CD4-positive, alpha-beta T cell treated with Interleukin-6 at 100 ng/mL for 8 hours (primary cell): ENCODE measurements around the gene CDH26.
"Not testable (repeated sequence)": the region's sequence is repeated elsewhere in the genome, so short reads cannot be mapped to it uniquely, and the experiment has no call there.

ENCODE experiments used
- DNase-seq: peaks from one replicate; pipeline ENCODE4 v3.0.0-alpha.2; 2020; ENCODE audit warnings: mixed read lengths, low spot score

Gene CDH26

DNA sequence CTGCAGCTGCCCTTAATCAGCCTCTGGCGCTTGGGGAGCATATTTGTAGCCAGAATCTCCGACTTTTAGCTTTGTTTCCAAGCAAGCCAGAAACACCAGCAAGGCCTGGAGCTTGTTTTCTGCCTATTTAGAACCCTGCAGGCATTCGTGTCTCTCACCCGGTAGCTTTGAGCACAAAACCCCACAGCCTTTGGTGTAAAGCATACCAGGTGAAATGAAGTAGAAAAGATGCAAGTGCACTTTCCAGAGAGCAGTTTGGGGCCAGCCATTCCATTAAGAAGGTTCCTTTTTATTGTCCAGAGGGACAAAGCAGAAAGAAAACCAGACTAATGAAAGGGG, 17.3 kb upstream of the CDH26 start:
- no peak for DNase-seq

DNA sequence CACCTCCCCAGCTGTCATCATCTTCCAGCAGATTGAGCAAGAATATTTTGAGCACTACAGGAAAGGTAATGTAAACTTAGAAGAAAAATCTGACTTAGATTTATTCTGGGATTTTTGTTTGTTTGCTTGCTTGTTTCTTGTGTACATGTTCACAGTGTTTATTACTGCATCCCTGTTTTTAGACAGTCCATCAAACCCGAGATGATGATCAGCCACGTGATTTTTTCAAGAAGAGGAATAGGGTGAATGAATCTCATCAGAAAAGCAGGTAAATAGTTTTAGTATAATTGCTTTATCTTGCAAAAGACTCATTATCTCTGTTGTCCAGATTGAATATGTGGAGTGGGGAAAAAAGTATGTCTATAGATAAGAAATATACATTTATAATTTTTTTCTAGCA, 16.0 kb upstream of the CDH26 start:
- no peak for DNase-seq

DNA sequence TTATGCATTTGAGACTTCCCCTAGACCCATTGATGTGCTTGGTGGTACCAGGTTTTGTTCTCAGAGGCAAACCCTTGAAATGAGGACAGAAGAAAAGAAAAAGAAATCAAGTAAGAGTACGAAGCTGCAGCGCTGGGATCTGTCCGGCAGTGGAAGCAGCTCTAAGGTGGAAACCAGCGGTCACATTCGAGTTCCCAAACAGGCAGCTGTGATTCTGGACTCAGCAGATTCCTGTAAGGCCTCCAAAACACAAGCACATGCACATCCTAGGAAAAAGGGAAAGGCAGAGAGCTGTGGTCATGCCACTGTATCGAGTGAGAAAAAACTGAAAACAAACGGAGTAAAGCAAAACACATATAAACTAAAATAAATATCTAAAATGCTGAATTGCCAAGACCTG, 13.5 kb upstream of the CDH26 start:
- DNase-seq, result no peak

DNA sequence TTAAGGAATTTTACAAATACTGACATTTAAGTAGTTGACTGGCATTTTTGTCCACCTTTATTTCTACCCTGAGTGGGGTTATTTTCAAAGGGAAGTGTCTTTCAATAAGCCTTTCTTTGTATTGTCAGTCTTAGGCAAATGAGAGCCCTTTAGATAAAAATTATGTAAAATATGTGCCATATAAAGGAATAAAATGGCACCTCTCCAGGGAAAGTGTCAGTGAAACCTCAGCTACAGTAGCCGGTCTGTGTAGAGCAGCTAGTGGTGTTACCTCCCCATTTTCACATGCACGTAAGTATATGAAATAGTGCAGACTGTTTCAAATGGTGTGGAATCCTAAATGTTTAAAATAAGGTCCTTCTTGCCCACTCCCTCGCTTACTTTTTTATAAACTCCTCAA, 13.0 kb upstream of the CDH26 start:
- no peak for DNase-seq

DNA sequence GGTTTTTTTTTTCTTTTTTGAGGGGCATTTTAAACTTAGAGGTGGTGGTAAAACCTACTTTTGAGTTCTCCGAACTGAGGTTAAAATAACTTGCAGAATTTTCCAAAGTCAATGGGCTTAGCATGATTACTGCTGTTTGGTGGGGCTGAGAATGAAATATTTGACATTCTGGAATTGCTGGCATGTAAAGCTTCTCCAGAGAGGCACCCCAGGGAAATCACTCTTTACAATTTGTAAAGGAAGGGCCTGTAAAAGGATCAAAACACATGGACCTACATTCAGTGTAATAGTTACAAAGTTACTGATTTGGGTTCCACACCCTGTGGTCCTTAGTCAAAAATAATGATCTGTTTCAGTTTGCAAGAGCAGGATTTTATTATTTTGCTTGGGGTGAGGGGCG, 12.5 kb upstream of the CDH26 start:
- no peak for DNase-seq

DNA sequence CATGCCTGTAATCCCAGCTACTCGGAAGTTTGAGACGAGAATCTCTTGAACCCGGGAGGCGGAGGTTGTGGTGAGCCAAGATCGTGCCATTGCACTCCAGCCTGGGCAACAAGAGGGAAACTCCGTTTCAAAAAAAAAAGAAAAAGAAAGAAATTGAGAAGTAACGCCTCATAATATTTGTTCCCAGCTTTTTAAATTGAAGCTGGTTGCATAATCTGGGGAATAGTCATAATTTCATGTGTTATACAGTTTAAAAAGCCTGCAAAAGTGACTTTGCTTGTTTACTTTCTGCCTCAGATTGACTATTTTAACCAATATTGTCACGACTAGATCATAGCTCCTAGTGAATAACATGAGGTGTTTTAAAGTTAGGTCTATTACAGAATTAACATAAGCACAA, 10.8 kb upstream of the CDH26 start:
- DNase-seq, result no peak

DNA sequence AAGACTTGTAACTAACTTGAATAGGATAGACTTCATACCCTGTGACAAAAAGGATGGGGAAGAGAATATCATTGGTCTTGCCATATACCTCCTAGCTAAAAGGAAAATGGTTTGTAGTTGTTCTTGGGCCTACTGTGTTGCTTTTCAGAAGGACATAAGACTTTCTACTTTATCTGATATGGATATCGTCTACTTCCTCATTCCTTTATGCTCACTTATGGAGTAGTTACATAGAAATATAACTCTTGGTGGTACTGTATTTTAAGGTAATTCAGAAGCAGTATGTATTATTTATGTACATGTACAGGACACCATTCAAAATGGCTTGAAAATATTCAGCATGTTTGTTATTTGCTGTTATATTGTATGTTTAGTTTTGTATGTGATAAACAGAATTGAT, 10.0 kb upstream of the CDH26 start:
- no peak for DNase-seq

DNA sequence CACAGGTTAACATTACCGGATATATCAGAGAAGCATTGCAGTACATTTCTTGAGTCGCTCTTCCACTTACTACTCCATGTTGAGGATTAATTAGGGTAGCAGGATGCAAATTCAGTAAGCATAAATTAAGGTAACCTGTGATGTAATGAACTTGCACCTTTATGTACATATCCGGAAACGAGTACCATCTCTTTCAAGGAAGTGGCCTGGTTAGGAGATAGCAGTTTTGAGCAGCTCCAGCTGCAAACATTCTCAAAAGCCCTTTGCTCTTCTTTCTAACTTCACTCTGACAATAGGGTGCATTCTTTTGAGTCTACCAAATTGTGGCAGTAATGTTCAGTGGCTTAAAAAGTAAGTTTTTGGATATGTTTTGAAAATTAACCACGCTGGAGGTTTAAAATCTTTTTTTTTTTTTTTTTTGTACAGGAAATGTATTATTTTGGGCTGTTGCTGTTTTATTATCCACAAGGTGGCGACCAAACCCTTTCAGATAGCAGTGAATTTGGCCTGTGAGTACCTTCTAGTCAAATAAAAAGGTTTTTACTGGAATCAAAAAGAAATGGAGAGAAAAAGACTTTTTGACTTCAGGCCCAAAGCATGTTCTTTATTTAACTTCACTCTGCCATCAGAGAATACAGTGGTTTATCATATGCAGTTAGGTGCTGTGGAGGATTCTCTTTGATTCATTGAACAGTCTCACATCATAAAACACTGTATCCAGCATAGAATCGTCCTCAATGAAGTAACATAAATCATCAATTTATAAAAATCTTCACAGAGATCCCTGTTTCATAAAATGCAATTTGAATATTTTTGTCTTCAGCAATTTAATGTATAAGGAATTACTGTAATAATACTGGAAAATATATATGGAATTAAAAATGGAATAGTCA, 9.1 kb upstream of the CDH26 start:
- DNase-seq, result peak; percentile 60

DNA sequence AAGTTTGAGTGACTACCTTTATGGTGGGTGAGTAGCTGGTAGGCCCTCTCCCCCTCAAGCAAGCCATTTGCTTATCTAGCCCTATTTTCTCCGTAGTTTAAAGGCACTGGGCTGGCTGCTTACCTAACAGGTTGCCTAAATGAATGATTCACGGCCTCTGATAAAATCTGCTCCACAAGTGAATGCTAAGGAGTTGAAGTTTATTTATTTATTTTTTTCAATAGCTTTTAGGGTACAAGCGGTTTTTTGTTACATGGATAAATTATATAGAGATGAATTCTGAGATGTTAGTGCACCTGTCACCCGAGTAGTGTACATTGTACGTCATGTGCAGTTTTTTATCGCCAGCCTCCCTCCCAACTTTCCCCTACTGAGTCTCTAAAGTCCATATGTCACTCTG, 8.3 kb upstream of the CDH26 start:
- DNase-seq, result no peak

DNA sequence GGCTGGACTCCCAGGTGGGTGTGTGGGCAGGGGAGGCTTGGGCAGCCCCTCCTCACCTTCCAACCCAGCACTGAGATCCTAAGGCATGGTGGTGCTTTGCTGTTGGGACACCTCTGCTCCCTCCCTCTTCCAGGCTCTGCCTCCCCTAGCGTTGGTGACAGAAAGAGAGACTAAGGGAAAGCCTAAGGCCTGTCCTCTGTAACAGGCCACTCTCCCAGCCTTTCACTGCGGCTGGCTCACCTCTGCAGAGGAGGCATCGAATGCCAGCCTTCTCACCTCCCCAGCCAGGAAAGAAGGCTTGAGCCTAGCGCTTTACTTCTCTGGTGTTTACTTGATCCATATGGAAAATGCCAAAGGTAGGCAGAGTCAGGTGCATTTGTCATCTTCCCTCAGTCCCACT, 3.5 kb upstream of the CDH26 start:
- no peak for DNase-seq

DNA sequence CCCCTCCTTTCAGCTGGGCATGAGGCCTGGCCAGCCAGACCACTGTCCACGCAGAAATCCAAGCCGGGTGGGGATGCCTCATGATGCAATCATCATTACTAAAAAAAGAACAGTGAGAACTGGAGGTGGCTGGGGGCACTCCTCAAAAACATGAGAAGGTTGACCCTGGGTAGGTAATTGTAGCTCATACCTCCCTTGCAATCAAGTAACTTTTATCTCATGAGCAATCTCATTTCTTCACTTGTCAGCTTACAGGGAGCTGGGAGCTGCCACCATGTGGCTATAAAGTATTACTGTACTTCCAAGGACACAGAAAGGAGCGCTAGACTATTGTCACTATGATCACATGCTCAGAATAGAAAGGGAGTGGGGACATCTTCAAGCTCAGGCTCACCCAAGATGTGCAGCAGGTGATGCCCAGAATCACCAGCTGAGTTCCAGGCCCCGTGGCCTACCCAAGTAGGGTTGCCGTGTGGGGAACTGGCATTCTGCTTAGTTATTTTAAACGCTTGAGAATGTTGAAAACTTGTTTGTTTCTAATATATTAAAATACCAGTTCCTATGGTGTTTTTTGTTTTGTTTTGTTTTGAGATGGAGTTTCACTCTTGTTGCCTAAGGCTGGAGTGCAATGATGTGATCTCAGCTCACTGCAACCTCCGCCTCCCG, 3.0 kb upstream of the CDH26 start:
- no peak for DNase-seq

DNA sequence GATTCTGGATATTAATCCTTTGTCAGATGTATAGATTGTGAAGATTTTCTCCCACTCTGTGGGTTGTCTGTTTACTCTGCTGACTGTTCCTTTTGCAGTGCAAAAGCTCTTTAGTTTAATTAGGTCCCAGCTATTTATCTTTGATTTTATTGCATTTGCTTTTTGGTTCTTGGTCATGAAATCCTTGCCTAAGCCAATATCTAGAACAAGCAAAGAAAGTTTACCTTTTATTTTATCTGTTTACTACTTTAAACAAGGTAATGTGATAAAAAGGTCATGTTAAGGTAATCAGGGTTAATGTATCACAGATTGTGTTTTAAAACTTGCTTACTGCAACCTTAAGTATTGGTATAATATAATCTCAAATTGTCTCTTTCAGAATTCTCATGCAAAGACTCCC, 655 bp upstream of the CDH26 start:
- DNase-seq, result not testable (repeated sequence)

DNA sequence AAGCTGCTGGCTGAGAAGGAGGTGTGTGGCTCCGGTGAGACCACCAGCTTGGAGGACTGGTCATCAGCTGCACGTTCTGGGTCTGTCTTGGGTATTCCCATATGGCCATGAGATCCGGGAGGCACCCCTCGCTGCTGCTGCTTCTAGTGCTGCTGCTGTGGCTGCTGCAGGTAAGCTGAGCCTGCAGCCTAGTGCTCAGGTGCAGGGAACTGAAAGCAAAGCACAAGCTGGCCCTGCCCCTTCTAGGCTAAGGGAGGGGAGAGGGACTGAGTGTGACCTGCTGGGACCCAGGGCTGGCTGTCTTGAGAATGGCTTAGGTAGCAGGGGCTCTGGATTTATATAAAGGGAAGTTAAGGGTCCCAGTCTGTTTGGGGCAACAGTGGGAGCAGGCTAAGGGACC, 403 bp downstream of the CDH26 start:
- DNase-seq, result no peak

DNA sequence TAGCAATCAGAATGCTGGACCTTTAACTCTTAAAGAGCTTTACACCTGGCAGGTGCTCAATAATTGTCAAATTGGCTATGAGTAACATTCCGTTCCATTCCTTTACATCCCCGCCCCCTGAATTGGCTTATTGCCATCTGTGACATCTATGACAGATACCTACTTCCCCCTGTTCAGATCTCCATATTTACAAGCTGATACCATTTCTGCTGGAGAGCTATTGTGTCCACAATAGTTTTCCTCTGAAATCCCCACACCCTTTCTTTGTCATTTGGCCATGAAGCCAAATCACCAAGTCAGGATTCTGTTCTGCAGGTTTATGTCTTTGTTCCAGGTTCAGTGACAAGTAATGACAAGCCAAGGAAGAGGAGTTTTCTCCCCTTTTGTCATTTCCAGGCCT, 3.2 kb downstream of the CDH26 start:
- no peak for DNase-seq

DNA sequence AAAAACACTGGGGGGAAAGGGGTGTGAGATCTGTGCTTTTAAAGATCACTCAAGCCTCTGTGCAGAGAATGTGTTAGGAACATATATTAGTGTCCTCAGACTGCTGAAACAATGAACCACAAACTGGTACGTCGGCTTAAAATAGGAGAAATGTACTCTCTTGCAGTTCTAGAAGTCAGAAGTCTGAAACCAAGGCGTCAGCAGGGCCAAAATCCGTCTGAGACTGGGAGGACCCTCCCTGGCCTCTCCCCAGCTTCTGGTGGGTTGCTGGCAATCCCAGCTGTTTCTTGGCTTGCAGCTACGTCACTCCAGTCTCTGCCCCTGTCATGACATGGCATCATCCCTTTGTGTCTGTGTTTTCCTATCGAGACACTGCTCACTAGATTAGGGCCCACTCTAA, 3.9 kb downstream of the CDH26 start:
- no peak for DNase-seq

DNA sequence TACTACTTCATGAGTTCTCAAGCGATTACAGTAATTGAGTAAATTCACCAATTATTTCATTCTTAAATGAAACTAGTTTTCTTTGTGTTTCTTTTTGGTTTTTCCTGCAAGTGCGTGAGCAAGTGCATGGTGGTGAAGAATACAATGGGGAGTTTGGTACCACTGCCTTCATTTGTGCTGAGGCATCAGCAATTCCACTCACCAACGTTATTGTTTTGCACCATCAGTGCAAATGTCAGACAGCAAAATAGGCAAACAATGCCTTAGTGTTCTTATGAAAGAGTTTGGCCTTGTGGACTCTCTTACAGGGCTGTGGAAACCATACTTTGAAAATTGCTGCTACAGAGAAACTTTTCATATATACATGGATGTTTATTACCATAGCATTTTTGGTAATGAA, 8.2 kb downstream of the CDH26 start:
- DNase-seq, result no peak

DNA sequence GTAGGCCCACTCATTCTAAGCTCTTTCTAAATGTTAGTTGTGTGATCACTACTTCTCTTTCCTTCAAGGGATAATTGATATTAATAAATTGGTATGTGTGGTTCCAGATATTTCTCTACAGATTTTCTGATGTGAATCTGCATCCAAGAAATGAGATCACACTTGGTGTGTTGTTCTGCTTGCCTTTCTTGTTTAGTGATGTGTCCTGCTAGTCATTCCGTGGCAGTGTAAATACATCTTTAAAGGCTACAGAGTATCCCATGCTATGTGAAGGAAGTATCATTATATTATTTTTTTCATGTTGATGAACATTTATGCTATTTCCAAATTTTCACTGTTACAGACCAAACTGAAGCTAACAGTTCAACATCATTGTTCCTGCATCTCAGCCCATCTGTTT, 13.2 kb downstream of the CDH26 start:
- DNase-seq, result no peak

DNA sequence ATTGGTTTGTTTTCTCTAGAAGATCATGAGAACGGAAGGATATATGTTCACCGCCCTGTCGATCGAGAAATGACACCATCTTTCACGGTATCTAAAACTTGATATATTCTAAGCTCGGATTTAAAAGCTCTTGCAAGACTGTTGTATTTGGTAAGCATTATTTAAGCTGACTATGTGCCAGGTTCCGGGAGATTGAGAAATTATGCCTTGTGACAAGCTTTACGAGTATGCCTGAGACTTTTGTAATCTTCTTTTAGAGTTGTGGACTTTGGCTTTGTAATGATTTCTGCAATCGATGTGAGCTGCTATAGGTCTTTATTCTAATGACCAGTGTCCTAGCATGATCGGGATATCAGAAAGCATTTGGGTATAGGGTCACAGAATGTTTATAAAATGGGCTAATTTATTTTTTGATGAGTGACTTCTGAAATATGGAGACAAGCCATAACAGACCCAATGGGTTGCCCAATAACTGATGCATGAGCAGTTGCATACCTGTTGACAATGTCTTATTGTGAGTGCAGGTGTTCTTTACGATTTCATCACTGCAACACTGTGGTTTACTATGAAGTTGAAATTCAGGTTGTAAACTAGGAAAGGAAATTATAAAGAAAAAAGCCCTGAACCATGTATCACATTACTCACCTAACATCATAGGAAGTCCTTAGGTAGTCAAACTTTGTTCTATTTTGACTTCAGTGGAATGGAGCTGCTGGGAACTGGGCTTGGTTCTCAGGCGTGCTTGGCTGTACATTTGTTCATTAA, 14.0 kb downstream of the CDH26 start:
- DNase-seq, result no peak

DNA sequence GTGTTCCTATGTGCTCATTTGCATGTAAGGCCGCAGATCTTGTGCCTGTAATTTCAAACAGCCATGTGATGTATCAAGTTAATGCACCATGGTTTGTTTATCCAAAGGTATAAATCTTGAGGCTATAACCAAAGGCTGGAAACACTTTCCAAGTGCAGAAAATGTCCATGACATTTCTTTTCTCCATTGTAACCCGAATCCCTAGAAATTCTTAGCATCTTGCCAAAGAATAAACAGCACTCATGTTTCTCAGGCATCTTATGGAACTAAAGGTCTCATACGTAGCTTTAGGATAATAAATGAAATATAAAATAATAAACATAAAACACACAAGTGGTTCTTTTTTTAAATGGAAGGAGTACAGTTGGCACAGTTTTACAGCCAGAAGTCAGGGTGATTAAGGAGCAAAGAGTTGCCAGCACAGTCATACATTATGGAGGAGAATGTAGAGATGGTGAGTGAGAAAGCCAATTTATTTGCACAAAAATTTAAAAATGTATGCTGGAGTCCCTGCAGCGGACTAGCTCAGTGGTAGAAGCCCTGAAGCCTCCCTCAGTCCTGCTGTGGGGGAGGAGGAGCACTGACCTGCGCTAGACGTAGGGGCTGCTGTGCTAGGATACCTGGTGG, 18.0 kb downstream of the CDH26 start:
- no peak for DNase-seq

DNA sequence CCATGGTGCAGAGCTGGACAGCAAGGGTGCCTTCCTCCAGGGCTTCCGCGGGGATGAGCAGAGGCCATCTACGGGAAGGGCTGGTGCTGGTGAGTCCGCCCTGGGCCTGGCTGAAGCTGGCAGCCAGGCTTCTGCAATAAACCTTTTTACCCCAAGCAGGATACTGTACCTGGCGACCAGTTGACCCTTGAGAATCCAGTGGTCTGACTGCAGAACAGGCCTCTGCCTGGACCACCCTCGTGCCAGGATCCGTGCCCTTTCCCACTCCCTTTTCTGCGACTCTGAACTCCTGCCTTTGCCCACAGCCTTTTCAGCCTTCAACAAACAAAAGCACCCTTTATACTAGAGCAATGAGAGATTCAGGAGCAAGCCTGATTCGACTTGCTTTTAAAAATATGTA, 18.9 kb downstream of the CDH26 start:
- no peak for DNase-seq

DNA sequence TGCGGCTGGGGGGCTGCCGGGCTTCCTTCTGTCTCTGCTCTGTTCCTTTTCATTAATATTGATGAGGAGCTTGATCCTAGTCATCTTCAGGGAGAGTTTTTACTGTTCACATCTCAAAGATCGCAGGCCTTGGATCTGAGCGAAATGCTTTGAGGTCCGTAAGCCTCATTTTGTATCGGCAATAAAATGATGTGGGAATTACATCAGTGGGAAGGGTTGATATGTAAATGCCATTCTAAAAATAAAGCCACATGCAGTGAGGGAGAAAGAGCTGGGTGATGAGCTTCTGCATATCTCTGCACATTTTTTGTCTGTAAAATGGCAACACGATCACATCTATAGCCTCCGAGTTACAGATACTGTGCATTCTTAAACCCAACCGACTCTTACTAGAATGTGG, 24.9 kb downstream of the CDH26 start:
- no peak for DNase-seq

DNA sequence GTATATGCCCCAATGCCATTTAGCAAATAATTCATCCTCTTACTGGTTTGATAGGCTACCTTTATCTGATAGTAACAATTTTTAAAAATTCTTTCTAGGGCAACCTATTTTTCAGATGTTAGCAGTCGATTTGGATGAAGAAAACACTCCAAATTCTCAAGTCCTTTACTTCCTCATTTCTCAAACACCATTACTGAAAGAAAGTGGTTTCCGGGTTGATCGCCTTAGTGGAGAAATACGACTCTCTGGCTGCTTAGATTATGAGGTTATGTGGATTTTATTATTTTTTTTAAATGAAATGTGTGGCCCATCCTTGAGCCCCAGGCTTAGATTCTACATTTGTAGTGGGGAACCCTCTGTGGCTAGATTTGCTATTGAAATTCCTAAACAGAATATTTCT, 26.3 kb downstream of the CDH26 start:
- no peak for DNase-seq

DNA sequence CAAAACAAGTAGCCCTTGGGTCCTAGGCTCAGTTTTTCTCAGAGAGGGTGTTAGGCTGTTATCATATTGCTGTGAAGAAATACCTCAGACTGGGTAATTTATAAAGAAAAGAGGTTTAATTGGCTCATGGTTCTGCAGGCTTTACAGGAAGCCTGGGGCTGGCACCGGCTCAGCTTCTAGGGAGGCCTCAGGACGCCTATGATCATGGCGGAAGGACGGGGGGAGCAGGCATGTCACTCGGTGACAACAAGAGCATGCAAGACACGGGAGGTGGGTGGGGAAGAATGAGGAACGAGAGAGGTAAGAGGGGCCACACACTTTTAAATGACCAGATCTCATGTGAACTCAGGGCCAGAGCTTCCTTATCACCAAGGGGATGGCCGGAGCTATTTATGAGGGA, 26.9 kb downstream of the CDH26 start:
- DNase-seq, result no peak
